PC-9 (cell line): ENCODE results near the gene SERINC5. TPM values are rescaled to one million over a fixed set of nuclear protein-coding genes. Genes with fewer than 3 reads are reported as not detected.

Source experiments
- BruUV-seq: library from RNA; stranded (reverse); fragments of 400-500 nt; replicated peaks from 2 replicates; lab custom pipeline; 2021; lab: Mats Ljungman, UMichigan
- CTCF ChIA-PET: fragments of 300-600 bp; sonication (Branson Sonifier 250); formaldehyde crosslinking; loops from one replicate; lab custom pipeline; 2022; ENCODE audit warnings: antibody characterized with exemption; lab: Charles Lee
- POLR2A ChIA-PET: fragments of 300-600 bp; sonication (Branson Sonifier 250); formaldehyde crosslinking; loops from one replicate; lab custom pipeline; 2022; ENCODE audit warnings: antibody characterized with exemption; ENCODE audit not compliant: unreplicated experiment; lab: Charles Lee
- DNase-seq, 2 experiments: peaks; one replicate each; pipeline versions ENCODE4 v3.0.0 to v3.0.0-alpha.2; 2015 to 2022; ENCODE audit warnings: mixed read lengths in 1 of 2
- H2AFZ ChIP-seq: fragments of 200-600 bp; sonication (generic); 2 replicates; pipeline ENCODE4 v1.8.1; 2017; ENCODE audit warnings: antibody characterized with exemption
- H3F3A ChIP-seq: fragments of 200-600 bp; sonication (generic); 2 replicates; pipeline ENCODE4 v1.8.1; 2017; ENCODE audit warnings: antibody characterized with exemption, mild to moderate bottlenecking, low read depth; ENCODE audit not compliant: insufficient read depth
- H3K27ac ChIP-seq: fragments of 200-600 bp; sonication (generic); 2 replicates; pipeline ENCODE4 v1.6.1; 2016; ENCODE audit warnings: mixed run types
- H3K27me3 ChIP-seq: fragments of 200-600 bp; sonication (generic); 2 replicates; pipeline ENCODE4 v1.6.1; 2016; ENCODE audit warnings: low read depth, mixed run types; ENCODE audit not compliant: insufficient read depth
- H3K36me3 ChIP-seq: fragments of 200-600 bp; sonication (generic); 2 replicates; pipeline ENCODE4 v1.6.1; 2016; ENCODE audit warnings: low read depth, mixed run types
- H3K4me1 ChIP-seq: fragments of 200-600 bp; sonication (generic); replicated peaks from 2 replicates; pipeline ENCODE4 v1.6.1; 2016; ENCODE audit warnings: mixed run types; ENCODE audit not compliant: insufficient read depth
- H3K4me2 ChIP-seq: fragments of 200-600 bp; sonication (generic); 2 replicates; pipeline ENCODE4 v1.6.1; 2017; ENCODE audit warnings: mixed run types
- H3K4me3 ChIP-seq: fragments of 200-600 bp; sonication (generic); 2 replicates; pipeline ENCODE4 v1.6.1; 2016; ENCODE audit warnings: mixed run types
- H3K79me2 ChIP-seq: fragments of 200-600 bp; sonication (generic); 2 replicates; pipeline ENCODE4 v1.6.1; 2017; ENCODE audit warnings: low read depth, mixed run types
- H3K9me2 ChIP-seq: fragments of 200-600 bp; sonication (generic); 2 replicates; pipeline ENCODE4 v1.8.1; 2017; ENCODE audit warnings: mild to moderate bottlenecking; ENCODE audit not compliant: insufficient read depth
- H3K9me3 ChIP-seq: fragments of 200-600 bp; sonication (generic); 2 replicates; pipeline ENCODE4 v1.8.1; 2016; ENCODE audit warnings: low read depth; ENCODE audit not compliant: insufficient read depth
- H4K20me1 ChIP-seq: fragments of 200-600 bp; sonication (generic); 2 replicates; pipeline ENCODE4 v1.8.1; 2017; ENCODE audit not compliant: insufficient read depth
- EZH2 ChIP-seq: fragments of 200-600 bp; sonication (generic); IDR thresholded peaks from 2 replicates; pipeline ENCODE4 v1.8.0; 2017; ENCODE audit warnings: antibody characterized with exemption, low read depth
- intact Hi-C: fragments of 100-400 bp; cut with micrococcal nuclease; formaldehyde crosslinking; loops from one replicate; pipeline ENCODE4 v1.10.0; 2022; ENCODE audit not compliant: unreplicated experiment
- total RNA-seq: library from RNA; stranded (reverse); gene quantifications from 2 replicates; pipeline ENCODE4 v1.2.3, GENCODE V29; 2021
- TF ChIP-seq, protein P1 (sequence below): fragments of 200-600 bp; sonication (generic); conservative IDR thresholded peaks from 2 replicates; pipeline ENCODE4 v1.6.1; 2017; ENCODE audit warnings: mixed run types, antibody characterized with exemption, mild to moderate bottlenecking, moderate library complexity

Gene SERINC5
- total RNA-seq, 1 experiment from 2014 or later: 68.8 TPM

DNA sequence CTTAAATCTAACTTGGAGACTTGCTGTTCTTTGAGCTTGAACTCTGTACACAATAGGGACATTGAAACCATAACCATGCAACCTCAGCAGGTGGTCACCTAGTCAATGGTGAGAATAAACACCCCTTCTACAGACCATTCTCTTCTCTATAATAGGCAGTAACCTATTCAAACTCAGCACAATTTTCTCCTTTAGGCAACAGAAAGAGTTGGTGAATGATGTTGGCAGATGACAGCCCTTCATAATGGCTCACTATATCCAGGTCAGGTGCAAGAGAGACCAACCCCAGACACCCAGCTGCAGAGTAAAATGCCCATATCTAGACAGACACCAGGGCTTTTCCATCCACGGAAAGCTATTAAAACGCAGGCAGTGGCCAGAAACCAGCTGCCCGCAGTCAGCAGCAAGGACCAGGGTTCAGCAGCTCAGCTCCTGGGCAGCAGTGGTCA is 106.7 kb downstream of the SERINC5 start:
- intact Hi-C loops: no loop called here
- H3F3A ChIP-seq: no peaks in the 10 kb centered on the region
- no peaks in the 10 kb centered on the region for H3K4me1 ChIP-seq
- no peaks in the 10 kb centered on the region for H3K9me2 ChIP-seq
- ChIA-PET POLR2A (no interaction called here), CTCF (no interaction called here)
- DNase-seq: no peak
- BruUV-seq: no TSS peak
- H3K9me3 ChIP-seq: no peaks in the 10 kb centered on the region
- no peak for TF ChIP-seq EZH2
- TF ChIP-seq, protein P1, sequence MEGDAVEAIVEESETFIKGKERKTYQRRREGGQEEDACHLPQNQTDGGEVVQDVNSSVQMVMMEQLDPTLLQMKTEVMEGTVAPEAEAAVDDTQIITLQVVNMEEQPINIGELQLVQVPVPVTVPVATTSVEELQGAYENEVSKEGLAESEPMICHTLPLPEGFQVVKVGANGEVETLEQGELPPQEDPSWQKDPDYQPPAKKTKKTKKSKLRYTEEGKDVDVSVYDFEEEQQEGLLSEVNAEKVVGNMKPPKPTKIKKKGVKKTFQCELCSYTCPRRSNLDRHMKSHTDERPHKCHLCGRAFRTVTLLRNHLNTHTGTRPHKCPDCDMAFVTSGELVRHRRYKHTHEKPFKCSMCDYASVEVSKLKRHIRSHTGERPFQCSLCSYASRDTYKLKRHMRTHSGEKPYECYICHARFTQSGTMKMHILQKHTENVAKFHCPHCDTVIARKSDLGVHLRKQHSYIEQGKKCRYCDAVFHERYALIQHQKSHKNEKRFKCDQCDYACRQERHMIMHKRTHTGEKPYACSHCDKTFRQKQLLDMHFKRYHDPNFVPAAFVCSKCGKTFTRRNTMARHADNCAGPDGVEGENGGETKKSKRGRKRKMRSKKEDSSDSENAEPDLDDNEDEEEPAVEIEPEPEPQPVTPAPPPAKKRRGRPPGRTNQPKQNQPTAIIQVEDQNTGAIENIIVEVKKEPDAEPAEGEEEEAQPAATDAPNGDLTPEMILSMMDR: no peak
- no peak overlapping the region for H3K4me3 ChIP-seq
- H4K20me1 ChIP-seq: no peaks in the 10 kb centered on the region
- no peak overlapping the region for H3K27ac ChIP-seq
- H3K36me3 ChIP-seq: peaks cover 42% of the 10 kb centered on the region
- no peak overlapping the region for H2AFZ ChIP-seq
- H3K79me2 ChIP-seq: no peaks in the 10 kb centered on the region
- no peak overlapping the region for H3K4me2 ChIP-seq
- H3K27me3 ChIP-seq: no peaks in the 10 kb centered on the region

DNA sequence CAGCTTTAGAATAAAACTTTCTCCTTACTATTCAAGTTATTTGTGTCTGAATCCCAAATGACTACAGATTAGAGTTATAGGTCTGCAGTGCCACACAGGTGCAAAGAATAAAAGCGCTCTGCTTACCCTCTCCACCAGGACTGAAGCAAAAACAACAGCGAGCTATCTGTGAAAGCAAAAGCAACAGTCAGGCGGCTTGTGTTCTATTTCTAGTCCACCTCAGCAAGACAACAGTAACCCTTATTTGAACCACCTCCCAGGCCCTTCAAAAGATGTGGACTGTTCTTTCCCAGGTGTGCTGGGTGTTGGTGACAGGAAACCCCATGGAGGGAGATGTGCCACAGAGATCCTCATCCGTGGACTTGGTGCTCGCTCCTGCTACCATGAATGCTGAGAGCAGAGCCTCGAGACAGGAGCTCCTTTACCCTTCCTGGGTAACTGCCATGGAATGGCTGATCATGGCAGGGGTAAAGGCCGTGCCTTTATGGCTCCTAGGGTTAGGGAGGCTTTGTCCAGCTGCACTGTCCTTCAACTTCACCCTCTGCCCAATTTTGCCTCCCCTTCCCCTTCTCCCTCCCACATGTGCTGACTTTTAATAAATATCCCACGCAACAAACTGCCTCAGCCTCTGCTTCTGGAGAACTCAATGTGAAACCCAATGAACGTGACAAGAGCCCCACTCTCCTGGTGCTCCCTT is 108.6 kb downstream of the SERINC5 start:
- intact Hi-C loops: no loop called here
- peaks cover 42% of the 10 kb centered on the region for H3K36me3 ChIP-seq
- no peak overlapping the region for H3K27ac ChIP-seq
- no peak overlapping the region for H3K4me2 ChIP-seq
- TF ChIP-seq, protein P1: no peak
- no peak for TF ChIP-seq EZH2
- H3K27me3 ChIP-seq: no peaks in the 10 kb centered on the region
- DNase-seq: no peak
- H3F3A ChIP-seq: no peaks in the 10 kb centered on the region; the same call in 1 of the 2 replicates
- no peaks in the 10 kb centered on the region for H4K20me1 ChIP-seq
- POLR2A ChIA-PET: no interaction called here
- no peaks in the 10 kb centered on the region for H3K79me2 ChIP-seq
- H3K4me1 ChIP-seq: no peaks in the 10 kb centered on the region
- no peaks in the 10 kb centered on the region for H3K9me2 ChIP-seq
- no peaks in the 10 kb centered on the region for H3K9me3 ChIP-seq
- H2AFZ ChIP-seq: no peak overlapping the region
- BruUV-seq: no TSS peak
- no peak overlapping the region for H3K4me3 ChIP-seq
- CTCF ChIA-PET: no interaction called here

DNA sequence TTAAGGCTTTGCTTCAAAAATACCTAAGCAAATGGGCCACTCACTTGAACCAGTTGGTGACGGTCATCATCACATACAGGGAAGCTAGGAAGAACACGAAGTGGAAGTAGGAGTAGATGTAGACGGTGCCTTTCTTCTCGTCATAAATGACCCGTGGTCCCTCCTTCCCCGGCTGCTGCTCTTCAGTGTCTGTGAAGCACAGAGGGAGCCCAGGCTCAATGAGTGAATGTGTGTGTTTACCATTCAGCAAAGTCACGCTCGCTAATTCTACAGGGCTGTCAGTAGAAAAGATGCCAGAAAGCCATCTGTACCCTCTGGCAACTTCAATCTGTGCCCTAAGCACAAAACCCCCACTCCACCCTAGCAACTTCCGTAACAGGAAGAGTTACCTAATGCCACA is 109.8 kb downstream of the SERINC5 start:
- CTCF ChIA-PET: no interaction called here

More for the DNA sequence above, 109.8 kb downstream of the SERINC5 start:
- H3K9me3 ChIP-seq: no peaks in the 10 kb centered on the region
- H3K4me2 ChIP-seq: no peak overlapping the region
- H2AFZ ChIP-seq: no peak overlapping the region
- no peaks in the 10 kb centered on the region for H3K27me3 ChIP-seq
- no peaks in the 10 kb centered on the region for H3K9me2 ChIP-seq
- H3K4me1 ChIP-seq: no peaks in the 10 kb centered on the region
- H3K79me2 ChIP-seq: no peaks in the 10 kb centered on the region
- TF ChIP-seq EZH2: no peak
- TF ChIP-seq, protein P1: no peak
- no peak overlapping the region for H3K4me3 ChIP-seq
- no peak overlapping the region for H3K27ac ChIP-seq
- no peaks in the 10 kb centered on the region; the same call in none of the 2 replicates for H3F3A ChIP-seq
- no peak for DNase-seq
- no TSS peak for BruUV-seq
- H4K20me1 ChIP-seq: no peaks in the 10 kb centered on the region
- peaks cover 50% of the 10 kb centered on the region for H3K36me3 ChIP-seq
- intact Hi-C loops: no loop called here
- POLR2A ChIA-PET: no interaction called here
